ENCODE measurements around the gene FGD2. TPM values are rescaled to one million over a fixed set of nuclear protein-coding genes. Genes with fewer than 3 reads are reported as not detected.
A peak's percentile ranks its signal among the peaks of the same experiment; 100 is the strongest.

Gene FGD2
- total and polyA plus RNA-seq, 2 of the 8 experiments (the other 6 are each of a cell fraction or from before 2014, with no cell fraction given) = 0.12 to 0.32 TPM

GRCh38 chr6:37077905-37078296 lies 72.4 kb downstream of the FGD2 start:
- Histone ChIP-seq H2BK120ac (replicated peaks; ENCODE audit: low read depth, low read length) (no peak overlapping the region), H3K18ac (ENCODE audit: extremely low read depth, low read length) (peak overlapping the region; percentile 85), H3K14ac (ENCODE audit: insufficient read length) (no peak overlapping the region), H3K4me1 (replicated peaks in 1 of 4; ENCODE audit: control insufficient read depth in 3 of 4, insufficient read depth in 4 of 4, low read length in 3 of 4) (peaks cover 0 to 10% (median 7%) of the 10 kb centered on the region in 4 experiments; a peak in 5 of 7 replicates), H2BK20ac (ENCODE audit: low read length) (peak overlapping the region; percentile 82; the same call in 1 of the 2 replicates), H3K79me2 (ENCODE audit: control insufficient read depth in 1 of 2, insufficient read depth in 2 of 2, low read length in 2 of 2) (no peaks in the 10 kb centered on the region), H3K23ac (ENCODE audit: insufficient read length) (no peak overlapping the region), H4K20me1 (replicated peaks in 1 of 2; ENCODE audit: control insufficient read depth in 1 of 2, insufficient read depth in 2 of 2, low read length in 2 of 2) (no peaks in the 10 kb centered on the region), H2BK15ac (ENCODE audit: low read length) (0 out of 2 replicates have a peak overlapping the region, but pooled peaks have one; percentile 16), H4K91ac (replicated peaks; ENCODE audit: insufficient read length, low read length) (peak overlapping the region; percentile 95), H3K23me2 (ENCODE audit: low read depth, low read length) (no peaks in the 10 kb centered on the region), H3K27ac (ENCODE audit: low read depth, low read length) (no peak overlapping the region), H4K8ac (ENCODE audit: extremely low read depth, insufficient read depth, low read length) (peak overlapping the region; percentile 88; the same call in 1 of the 2 replicates), H2AK5ac (ENCODE audit: low read depth, low read length) (no peak overlapping the region), H3K27me3 (replicated peaks in 1 of 4; ENCODE audit: control insufficient read depth in 3 of 4, extremely low read depth in 1 of 4, insufficient read depth in 3 of 4, low read length in 3 of 4) (no peaks in the 10 kb centered on the region), H2AFZ (ENCODE audit: low read length) (no peak overlapping the region), H3K4me3 (ENCODE audit: extremely low read depth in 1 of 4, insufficient read depth in 2 of 4, low read depth in 3 of 4, low read length in 4 of 4) (no peak overlapping the region), H3K9ac (replicated peaks in 1 of 4; ENCODE audit: extremely low read depth in 1 of 4, low read depth in 3 of 4, low read length in 3 of 4) (no peak overlapping the region), H3K4ac (replicated peaks; ENCODE audit: insufficient read length, low read depth, low read length) (no peak overlapping the region), H3K56ac (replicated peaks; ENCODE audit: insufficient read length, low read depth, low read length) (peak overlapping the region; percentile 36), H4K5ac (ENCODE audit: insufficient read length, low read depth, low read length) (peak overlapping the region; percentile 27), H2BK5ac (ENCODE audit: low read depth, low read length) (0 out of 2 replicates have a peak overlapping the region, but pooled peaks have one; percentile 26), H3K9me3 (ENCODE audit: insufficient read depth in 2 of 2, low read depth in 1 of 2, low read length in 1 of 2) (no peaks in the 10 kb centered on the region), H3K79me1 (ENCODE audit: low read depth, low read length) (no peaks in the 10 kb centered on the region), H2BK12ac (ENCODE audit: low read depth, low read length) (peak overlapping the region; percentile 82; the same call in 1 of the 2 replicates), H3K4me2 (ENCODE audit: insufficient read depth in 1 of 2, low read depth in 2 of 2, low read length in 2 of 2) (no peak overlapping the region), H3K36me3 (ENCODE audit: control insufficient read depth in 2 of 4, insufficient read depth in 4 of 4, low read length in 3 of 4) (no peaks in the 10 kb centered on the region)
- ChIA-PET POLR2A (ENCODE audit: partially characterized antibody) (interaction anchor here (0.7 to 1.5 kb wide), 6 partner anchors 10 to 100 kb away, joined by 3 to 5 read pairs (median 4); no protein-coding TSS in a partner anchor), CTCF (ENCODE audit: partially characterized antibody) (interaction anchor here (0.6 to 1.9 kb wide), 6 partner anchors 9 to 781 kb away, joined by 3 to 7 read pairs (median 4); no protein-coding TSS in a partner anchor)
- DNase-seq (ENCODE audit: low read depth in 1 of 2, low spot score in 2 of 2) = peak in 1 of 2 experiments; percentile 72
- TF ChIP-seq CTBP2 (IDR thresholded peaks at IDR 0.05; ENCODE audit: borderline replicate concordance, insufficient read depth, insufficient read length, low read length) (no peak), NANOG (IDR thresholded peaks at IDR 0.05; ENCODE audit: insufficient read depth, low read depth, low read length, poor library complexity, severe bottlenecking) (no peak), TEAD4 (IDR thresholded peaks at IDR 0.05; ENCODE audit: low read depth, low read length) (peak; percentile 86), SRF (IDR thresholded peaks at IDR 0.05; ENCODE audit: low read depth, low read length) (peak; percentile 78)
- WGBS, 2 experiments (ENCODE audit: extremely low coverage in 1 of 2, insufficient coverage in 1 of 2, insufficient read length in 1 of 2, insufficient replicate concordance in 2 of 2, low coverage in 1 of 2, low lambda C conversion rate in 2 of 2, missing lambda C conversion rate in 1 of 2) = 50% methylated on average over 12 of the region's 12 CpGs; no CpG with 5 or more reads in 1 of the 2 experiments
- no peak for FAIRE-seq

Measured in H1 (cell line).